ENCODE measurements around the gene STON2.

DNA sequence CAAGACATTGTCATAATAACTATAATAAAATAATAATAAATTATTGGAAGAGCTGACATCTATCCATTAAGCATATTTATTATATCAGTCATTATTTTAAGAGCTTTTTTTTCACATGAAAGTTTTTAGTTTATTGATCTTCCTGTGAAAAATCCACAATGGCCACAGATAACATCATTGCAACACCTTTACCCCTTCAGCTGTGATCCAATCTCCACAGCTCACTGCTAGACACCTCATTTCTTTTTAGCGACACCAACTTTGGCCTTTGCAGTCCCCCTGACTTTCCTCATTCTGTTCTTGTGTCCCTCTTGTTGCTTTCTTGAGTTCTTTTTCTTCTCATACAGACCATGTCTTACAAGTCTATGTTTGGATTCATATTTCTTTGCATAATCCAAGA, 67.4 kb downstream of the STON2 start:
- no peak for TF ChIP-seq EZH2 (IDR thresholded peaks at IDR 0.05; ENCODE audit: borderline replicate concordance)
- TF ChIP-seq, protein P1, sequence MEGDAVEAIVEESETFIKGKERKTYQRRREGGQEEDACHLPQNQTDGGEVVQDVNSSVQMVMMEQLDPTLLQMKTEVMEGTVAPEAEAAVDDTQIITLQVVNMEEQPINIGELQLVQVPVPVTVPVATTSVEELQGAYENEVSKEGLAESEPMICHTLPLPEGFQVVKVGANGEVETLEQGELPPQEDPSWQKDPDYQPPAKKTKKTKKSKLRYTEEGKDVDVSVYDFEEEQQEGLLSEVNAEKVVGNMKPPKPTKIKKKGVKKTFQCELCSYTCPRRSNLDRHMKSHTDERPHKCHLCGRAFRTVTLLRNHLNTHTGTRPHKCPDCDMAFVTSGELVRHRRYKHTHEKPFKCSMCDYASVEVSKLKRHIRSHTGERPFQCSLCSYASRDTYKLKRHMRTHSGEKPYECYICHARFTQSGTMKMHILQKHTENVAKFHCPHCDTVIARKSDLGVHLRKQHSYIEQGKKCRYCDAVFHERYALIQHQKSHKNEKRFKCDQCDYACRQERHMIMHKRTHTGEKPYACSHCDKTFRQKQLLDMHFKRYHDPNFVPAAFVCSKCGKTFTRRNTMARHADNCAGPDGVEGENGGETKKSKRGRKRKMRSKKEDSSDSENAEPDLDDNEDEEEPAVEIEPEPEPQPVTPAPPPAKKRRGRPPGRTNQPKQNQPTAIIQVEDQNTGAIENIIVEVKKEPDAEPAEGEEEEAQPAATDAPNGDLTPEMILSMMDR (IDR thresholded peaks at IDR 0.05; ENCODE audit: poor library complexity): no peak

Measured in hepatocyte (in vitro differentiated cells).